Endodermal cell (in vitro differentiated cells): ENCODE data around the gene ADAMTS2. TPM values are rescaled to one million over a fixed set of nuclear protein-coding genes. Genes with fewer than 3 reads are reported as not detected.

Source experiments
- DNase-seq: peaks from one replicate; pipeline ENCODE4 v3.0.0-alpha.2; 2017
- H3K27ac ChIP-seq: 2 replicates; pipeline ENCODE4 v1.5.1; 2013; ENCODE audit warnings: mild to moderate bottlenecking, low read depth, low read length, moderate library complexity
- H3K27me3 ChIP-seq: 2 replicates; pipeline ENCODE4 v1.6.1; 2013; ENCODE audit warnings: mild to moderate bottlenecking, low read length, moderate library complexity; ENCODE audit not compliant: insufficient read depth, control insufficient read depth, poor library complexity, severe bottlenecking
- H3K36me3 ChIP-seq: 2 replicates; pipeline ENCODE4 v1.7.0; 2013; ENCODE audit warnings: mild to moderate bottlenecking, low read length, moderate library complexity; ENCODE audit not compliant: control insufficient read depth, insufficient read depth
- H3K4me1 ChIP-seq: one replicate; pipeline ENCODE4 v1.7.0; 2013; ENCODE audit warnings: low read length; ENCODE audit not compliant: control insufficient read depth, insufficient read depth
- H3K4me3 ChIP-seq: 2 replicates; pipeline ENCODE4 v1.5.1; 2013; ENCODE audit warnings: mild to moderate bottlenecking, low read length, moderate library complexity
- H3K9ac ChIP-seq: 2 replicates; pipeline ENCODE4 v1.6.1; 2013; ENCODE audit warnings: mild to moderate bottlenecking, low read length, moderate library complexity; ENCODE audit not compliant: poor library complexity, severe bottlenecking; ENCODE audit errors: extremely low read depth
- H3K9me3 ChIP-seq: 2 replicates; pipeline ENCODE4 v1.6.1; 2013; ENCODE audit warnings: mild to moderate bottlenecking, low read length, moderate library complexity; ENCODE audit not compliant: control insufficient read depth
- H3K27ac Mint-ChIP-seq: 2 replicates; pipeline ENCODE4 v1.8.0; 2020; ENCODE audit warnings: mixed read lengths
- H3K27me3 Mint-ChIP-seq: 2 replicates; pipeline ENCODE4 v1.8.0; 2021; ENCODE audit warnings: mild to moderate bottlenecking, mixed read lengths; ENCODE audit not compliant: insufficient read depth
- H3K36me3 Mint-ChIP-seq: 2 replicates; pipeline ENCODE4 v1.8.0; 2020; ENCODE audit warnings: low read depth, mixed read lengths
- H3K4me1 Mint-ChIP-seq: 2 replicates; pipeline ENCODE4 v1.8.0; 2020; ENCODE audit warnings: mixed read lengths
- H3K4me3 Mint-ChIP-seq: 2 replicates; pipeline ENCODE4 v1.8.0; 2020; ENCODE audit warnings: mild to moderate bottlenecking, moderate library complexity, mixed read lengths
- H3K9me3 Mint-ChIP-seq: 2 replicates; pipeline ENCODE4 v1.8.0; 2020; ENCODE audit warnings: mild to moderate bottlenecking, mixed read lengths
- CTCF ChIP-seq: fragments of 200-600 bp; sonication (generic); conservative IDR thresholded peaks from 2 replicates; pipeline ENCODE4 v1.5.0; 2021; ENCODE audit warnings: antibody characterized with exemption, mild to moderate bottlenecking
- WGBS, 2 experiments: methylation state at CpG; one replicate each; pipeline versions ENCODE4 v1.1.5 to v1.1.7; 2013; ENCODE audit warnings: missing lambda C conversion rate in 2 of 2, mixed read lengths in 1 of 2; ENCODE audit not compliant: insufficient coverage in 1 of 2, insufficient read length in 1 of 2; 5-methylcytosine and 5-hydroxymethylcytosine counted together
- total RNA-seq, 2 donors: library from RNA; stranded (reverse); fragmentation: NEBNext Ultra II Directional in 1 of 2; extraction: Animal tissue kit (Norgen Biotek cat#: 25700) in 1 of 2; gene quantifications; 2 replicates in 1 of 2; 3 replicates in 1 of 2; pipeline ENCODE4 v1.2.1, GENCODE V29; 2021

The ADAMTS2 gene
- total RNA-seq, 2 donors from 2014 or later: 1.2 to 2.6 TPM

- Histone ChIP-seq H3K4me3 (no peak overlapping the region), H3K27ac (no peak overlapping the region), H3K36me3 (no peaks in the 10 kb centered on the region), H3K4me1 (no peaks in the 10 kb centered on the region), H3K27me3 (peaks cover 7% of the 10 kb centered on the region), H3K9ac (no peak overlapping the region), H3K9me3 (peaks cover 4% of the 10 kb centered on the region)
- Mint-ChIP-seq H3K9me3 (peaks cover 12% of the 10 kb centered on the region), H3K27me3 (no peaks in the 10 kb centered on the region), H3K36me3 (peaks cover 2% of the 10 kb centered on the region), H3K4me1 (no peaks in the 10 kb centered on the region), H3K4me3 (no peak overlapping the region), H3K27ac (no peak overlapping the region)
- TF ChIP-seq CTCF: no peak
- DNase-seq: no peak
- 60 to 82% methylated on average over 4 to 6 of the region's 6 CpGs for WGBS, 2 experiments
Observed at GRCh38 chr5:179168664-179169063, 176.6 kb downstream of the ADAMTS2 start.

GRCh38 chr5:179167871-179168451, 177.3 kb downstream of the ADAMTS2 start:
- no peak for DNase-seq
- Mint-ChIP-seq H3K4me1 (no peaks in the 10 kb centered on the region), H3K36me3 (peaks cover 2% of the 10 kb centered on the region), H3K27ac (no peak overlapping the region), H3K4me3 (no peak overlapping the region), H3K9me3 (peaks cover 12% of the 10 kb centered on the region), H3K27me3 (no peaks in the 10 kb centered on the region)
- Histone ChIP-seq H3K4me1 (no peaks in the 10 kb centered on the region), H3K36me3 (no peaks in the 10 kb centered on the region), H3K4me3 (no peak overlapping the region), H3K27me3 (peaks cover 7% of the 10 kb centered on the region), H3K27ac (no peak overlapping the region), H3K9ac (no peak overlapping the region), H3K9me3 (peaks cover 4% of the 10 kb centered on the region)
- WGBS, 2 experiments: 94% methylated on average over 10 to 12 of the region's 12 CpGs
- TF ChIP-seq CTCF: no peak

GRCh38 chr5:179166886-179167841, 178.1 kb downstream of the ADAMTS2 start:
- H3K36me3 Mint-ChIP-seq: peaks cover 2% of the 10 kb centered on the region
- H3K9ac ChIP-seq: no peak overlapping the region
- peak; percentile 99 for TF ChIP-seq CTCF
- H3K27ac ChIP-seq: no peak overlapping the region
- no peaks in the 10 kb centered on the region for H3K27me3 Mint-ChIP-seq
- no peaks in the 10 kb centered on the region for H3K36me3 ChIP-seq
- no peak overlapping the region for H3K4me3 ChIP-seq
- peak; percentile 88 for DNase-seq
- H3K4me1 ChIP-seq: no peaks in the 10 kb centered on the region
- peaks cover 7% of the 10 kb centered on the region for H3K27me3 ChIP-seq
- 40 to 41% methylated on average over 32 to 67 of the region's 67 CpGs for WGBS, 2 experiments
- peaks cover 4% of the 10 kb centered on the region for H3K9me3 ChIP-seq
- no peak overlapping the region for H3K4me3 Mint-ChIP-seq
- peaks cover 12% of the 10 kb centered on the region for H3K9me3 Mint-ChIP-seq
- no peak overlapping the region for H3K27ac Mint-ChIP-seq
- no peaks in the 10 kb centered on the region for H3K4me1 Mint-ChIP-seq
